Naive thymus-derived CD4-positive, alpha-beta T cell (primary cell): Measurements from ENCODE around the gene TSPAN18. TPM values are rescaled to one million over a fixed set of nuclear protein-coding genes. Genes with fewer than 3 reads are reported as not detected.

Experiments
- ATAC-seq: fragments of 150-1000 bp; cut with Tn5 transposase; 2 replicates; pipeline ENCODE4 v1.10.0; 2021; ENCODE audit warnings: mild to moderate bottlenecking, moderate library complexity
- CTCF ChIA-PET: fragments of 350-600 bp; sonication (Branson Sonifier 250); formaldehyde crosslinking; loops from one replicate; lab custom pipeline; 2021; ENCODE audit warnings: antibody characterized with exemption; lab: Charles Lee
- POLR2A ChIA-PET: fragments of 350-600 bp; sonication (Branson Sonifier 250); formaldehyde crosslinking; loops from one replicate; lab custom pipeline; 2021; ENCODE audit warnings: antibody characterized with exemption, inconsistent platforms; lab: Charles Lee
- DNase-seq, 9 donors: peaks; one replicate each; pipeline versions ENCODE4 v3.0.0 to v3.0.0-alpha.2; 2020 to 2022; ENCODE audit warnings: mixed read lengths in 1 of 9
- H3K27ac ChIP-seq: one replicate; pipeline ENCODE4 v1.7.0; 2013; ENCODE audit warnings: mild to moderate bottlenecking, low read depth, low read length, moderate library complexity
- H3K27me3 ChIP-seq, 2 donors: one replicate each; pipeline ENCODE4 v1.7.0; 2013; ENCODE audit warnings: low read length in 2 of 2, mild to moderate bottlenecking in 2 of 2, moderate library complexity in 2 of 2; ENCODE audit not compliant: control insufficient read depth in 2 of 2, insufficient read depth in 2 of 2
- H3K36me3 ChIP-seq, 3 experiments: 1 replicate in 2 of 3; 2 replicates in 1 of 3; pipeline ENCODE4 v1.7.0; 2013; ENCODE audit warnings: low read length in 3 of 3, mild to moderate bottlenecking in 3 of 3, moderate library complexity in 1 of 3; ENCODE audit not compliant: insufficient read depth in 3 of 3, control insufficient read depth in 2 of 3
- H3K4me1 ChIP-seq, 2 donors: one replicate each; pipeline ENCODE4 v1.7.0; 2013; ENCODE audit warnings: low read length in 2 of 2, mild to moderate bottlenecking in 2 of 2, moderate library complexity in 1 of 2; ENCODE audit not compliant: control insufficient read depth in 2 of 2, insufficient read depth in 2 of 2
- H3K4me3 ChIP-seq: 2 replicates; pipeline ENCODE4 v1.7.0; 2013; ENCODE audit warnings: mild to moderate bottlenecking, low read length
- H3K9me3 ChIP-seq, 3 experiments: 1 replicate in 2 of 3; 2 replicates in 1 of 3; pipeline ENCODE4 v1.7.0; 2013; ENCODE audit warnings: low read length in 3 of 3; ENCODE audit not compliant: control insufficient read depth in 2 of 3
- H3K27ac Mint-ChIP-seq, 9 donors: one replicate each; pipeline ENCODE4 v1.8.0; 2020 to 2022; ENCODE audit warnings: mixed read lengths in 9 of 9, mild to moderate bottlenecking in 8 of 9, moderate library complexity in 5 of 9, inconsistent platforms in 2 of 9
- H3K27me3 Mint-ChIP-seq, 5 donors: one replicate each; pipeline ENCODE4 v1.8.0; 2021 to 2022; ENCODE audit warnings: mixed read lengths in 5 of 5, mild to moderate bottlenecking in 1 of 5
- H3K36me3 Mint-ChIP-seq, 5 donors: one replicate each; pipeline ENCODE4 v1.8.0; 2020 to 2022; ENCODE audit warnings: mixed read lengths in 5 of 5, mild to moderate bottlenecking in 3 of 5, inconsistent platforms in 1 of 5
- H3K4me1 Mint-ChIP-seq, 7 donors: one replicate each; pipeline ENCODE4 v1.8.0; 2020 to 2022; ENCODE audit warnings: mixed read lengths in 7 of 7, mild to moderate bottlenecking in 3 of 7, inconsistent platforms in 1 of 7
- H3K4me3 Mint-ChIP-seq, 10 donors: one replicate each; pipeline ENCODE4 v1.8.0; 2020 to 2022; ENCODE audit warnings: mild to moderate bottlenecking in 10 of 10, mixed read lengths in 10 of 10, moderate library complexity in 6 of 10, inconsistent platforms in 2 of 10
- H3K9me3 Mint-ChIP-seq, 11 donors: one replicate each; pipeline ENCODE4 v1.8.0; 2020 to 2022; ENCODE audit warnings: mixed read lengths in 11 of 11, mild to moderate bottlenecking in 4 of 11, inconsistent platforms in 1 of 11, moderate library complexity in 1 of 11
- intact Hi-C, 2 donors: fragments of 100-400 bp; cut with micrococcal nuclease; formaldehyde crosslinking; loops; one replicate each; pipeline ENCODE4 v1.15.1; 2023
- polyA plus RNA-seq, 2 donors: library from polyadenylated mRNA; unstranded; fragments of 300-500 nt; fragmentation: Illumina TruSeq; gene quantifications; one replicate each; pipeline ENCODE4 v1.2.3, GENCODE V29; 2021
- total RNA-seq, 6 experiments: library from RNA in 5 of 6; stranded (reverse) in 5 of 6; gene quantifications; 1 replicate in 5 of 6; 2 replicates in 1 of 6; pipeline ENCODE4 v1.2.3 and lab custom pipeline; 2021 to 2026

TSPAN18 gene
- total and polyA plus RNA-seq, 7 experiments from 2014 or later: 8.8 to 57.0 (median 21.7) TPM

DNA sequence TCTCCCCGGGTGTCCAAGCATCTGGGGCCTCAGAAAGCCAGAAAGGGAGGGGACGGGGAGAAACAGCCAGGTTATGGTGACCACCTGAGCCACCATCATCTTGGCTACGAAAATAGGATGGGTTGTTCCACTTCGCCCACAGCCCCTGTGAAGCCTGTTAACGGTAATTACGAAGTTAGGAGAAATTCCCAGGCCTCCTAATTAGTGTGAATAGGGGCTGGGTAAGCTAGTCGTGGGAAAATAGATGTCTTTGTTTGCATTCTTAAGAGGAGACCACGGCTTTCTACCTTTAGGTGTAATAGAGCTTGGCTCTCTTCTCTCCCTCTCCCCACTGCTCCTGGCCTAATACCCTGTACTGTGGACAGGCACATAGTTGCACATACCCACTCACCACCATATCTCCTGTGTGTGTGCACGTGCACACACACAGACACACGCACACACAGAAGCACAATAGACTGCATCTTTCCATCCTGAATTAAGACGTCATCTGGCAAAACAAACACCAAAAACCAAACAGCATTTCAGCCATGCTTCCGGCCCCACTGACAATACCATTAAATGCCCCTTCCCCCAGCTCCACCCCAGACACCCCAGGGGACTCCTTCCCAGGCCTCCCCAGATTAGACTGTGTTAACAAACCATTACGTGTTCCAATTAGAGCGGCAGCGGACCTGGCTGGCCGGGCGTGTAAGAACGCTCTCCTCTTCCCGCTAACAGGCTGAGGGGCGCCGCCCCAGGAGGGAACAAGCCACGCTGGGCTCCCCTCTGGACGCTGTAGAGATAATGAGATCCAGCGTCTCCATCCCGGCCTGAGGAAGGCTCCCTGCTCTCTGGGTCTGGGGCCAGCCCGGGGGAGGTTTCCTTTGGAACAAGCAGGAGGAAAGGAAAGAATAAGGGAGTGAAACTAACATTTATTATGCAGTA is 151.1 kb downstream of the TSPAN18 start:
- no peaks in the 10 kb centered on the region for H3K9me3 ChIP-seq
- H3K9me3 Mint-ChIP-seq: no peaks in the 10 kb centered on the region
- intact Hi-C loops: no loop called here
- peaks cover 0 to 20% (median 0%) of the 10 kb centered on the region in 3 experiments for H3K36me3 ChIP-seq
- no peaks in the 10 kb centered on the region for H3K27me3 Mint-ChIP-seq
- no peaks in the 10 kb centered on the region for H3K27me3 ChIP-seq
- ATAC-seq: no peak
- H3K4me1 ChIP-seq: no peaks in the 10 kb centered on the region
- H3K4me3 ChIP-seq: no peak overlapping the region
- no peak overlapping the region for H3K4me3 Mint-ChIP-seq
- ChIA-PET CTCF (no interaction called here), POLR2A (no interaction called here)
- no peak overlapping the region for H3K27ac Mint-ChIP-seq
- no peak overlapping the region for H3K27ac ChIP-seq
- peaks cover 0 to 5% (median 0%) of the 10 kb centered on the region in 7 donors for H3K4me1 Mint-ChIP-seq
- H3K36me3 Mint-ChIP-seq: peaks cover 0 to 5% (median 4%) of the 10 kb centered on the region in 5 donors
- no peak for DNase-seq

DNA sequence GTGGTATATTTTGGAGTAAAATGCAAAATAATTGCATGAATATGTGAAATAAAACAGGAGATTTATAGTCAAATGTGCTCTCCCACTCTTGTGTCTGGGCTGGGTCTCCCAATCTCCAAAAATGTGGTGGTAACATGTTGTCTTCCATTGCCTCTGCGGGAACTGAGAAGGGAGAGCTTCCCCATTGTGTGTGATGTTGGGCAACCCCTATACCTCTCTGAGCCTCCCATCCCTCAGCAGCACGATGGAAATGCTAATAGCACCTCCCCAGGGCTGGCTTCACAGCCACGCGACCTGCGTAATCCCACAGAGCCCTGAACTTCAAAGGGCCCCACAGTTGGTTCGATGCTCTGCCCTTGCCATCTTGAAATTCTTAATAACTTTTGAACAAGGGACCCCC is 151.9 kb downstream of the TSPAN18 start:
- intact Hi-C loops: no loop called here
- H3K27me3 Mint-ChIP-seq: no peaks in the 10 kb centered on the region
- CTCF ChIA-PET: no interaction called here
- H3K4me1 ChIP-seq: no peaks in the 10 kb centered on the region
- no peaks in the 10 kb centered on the region for H3K27me3 ChIP-seq
- no peaks in the 10 kb centered on the region for H3K9me3 Mint-ChIP-seq
- H3K27ac ChIP-seq: no peak overlapping the region
- POLR2A ChIA-PET: no interaction called here
- no peak for ATAC-seq
- H3K36me3 ChIP-seq: peaks cover 0 to 20% (median 0%) of the 10 kb centered on the region in 3 experiments
- H3K4me3 Mint-ChIP-seq: no peak overlapping the region
- H3K27ac Mint-ChIP-seq: no peak overlapping the region
- no peak for DNase-seq
- peaks cover 0 to 9% (median 6%) of the 10 kb centered on the region in 5 donors for H3K36me3 Mint-ChIP-seq
- H3K4me1 Mint-ChIP-seq: peaks cover 0 to 5% (median 0%) of the 10 kb centered on the region in 7 donors
- H3K4me3 ChIP-seq: no peak overlapping the region
- H3K9me3 ChIP-seq: no peaks in the 10 kb centered on the region

DNA sequence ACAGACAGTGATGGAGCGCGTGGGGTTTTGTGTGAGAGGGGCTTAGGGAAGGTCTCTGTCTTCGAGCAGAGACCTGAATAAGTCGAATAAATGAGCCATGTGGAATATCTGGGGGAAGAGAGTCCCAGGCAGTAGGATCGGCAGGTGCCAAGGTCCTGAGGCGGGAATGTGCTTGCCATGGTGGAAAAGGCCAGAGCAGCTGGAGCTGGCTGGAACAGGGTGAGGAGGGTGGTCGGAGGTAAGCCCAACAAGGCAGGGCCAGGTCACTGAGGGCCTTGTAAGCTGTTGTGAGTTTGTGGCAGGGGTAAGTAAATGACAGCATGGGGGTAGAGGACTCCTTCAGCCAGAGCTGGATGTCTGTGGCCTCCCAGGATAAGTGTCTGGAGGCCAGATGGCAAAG is 152.7 kb downstream of the TSPAN18 start:
- ATAC-seq: no peak
- H3K36me3 Mint-ChIP-seq: peaks cover 0 to 9% (median 7%) of the 10 kb centered on the region in 5 donors

DNA sequence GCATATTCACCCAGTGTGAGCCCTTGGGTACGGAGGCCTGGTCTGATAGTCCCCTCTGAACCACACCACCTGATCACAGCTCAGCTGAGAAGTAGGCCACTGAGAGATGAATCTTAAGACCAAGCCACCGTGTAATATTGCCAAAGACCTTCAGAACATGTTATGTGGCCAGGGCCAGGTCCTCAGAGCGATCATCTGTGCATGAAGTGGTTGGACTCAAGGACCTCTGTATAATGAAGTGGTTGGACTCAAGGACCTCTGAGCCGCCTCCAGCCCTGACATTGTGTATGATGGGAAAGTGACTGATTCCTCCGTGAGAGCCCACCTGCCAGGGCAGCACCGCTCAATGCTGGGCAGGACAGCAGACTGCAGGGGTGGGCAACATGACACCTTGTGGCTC is 153.7 kb downstream of the TSPAN18 start:
- ChIA-PET POLR2A (no interaction called here), CTCF (no interaction called here)
- Mint-ChIP-seq H3K27me3 (no peaks in the 10 kb centered on the region), H3K9me3 (no peaks in the 10 kb centered on the region), H3K36me3 (peaks cover 0 to 13% (median 7%) of the 10 kb centered on the region in 5 donors), H3K4me3 (no peak overlapping the region), H3K4me1 (peaks cover 0 to 5% (median 0%) of the 10 kb centered on the region in 7 donors), H3K27ac (no peak overlapping the region)
- no peak for ATAC-seq
- H3K27me3 ChIP-seq: no peaks in the 10 kb centered on the region
- H3K4me1 ChIP-seq: no peaks in the 10 kb centered on the region
- H3K9me3 ChIP-seq: no peaks in the 10 kb centered on the region
- H3K27ac ChIP-seq: no peak overlapping the region
- no peak for DNase-seq
- intact Hi-C loops: no loop called here
- H3K4me3 ChIP-seq: no peak overlapping the region
- H3K36me3 ChIP-seq: peaks cover 0 to 15% (median 0%) of the 10 kb centered on the region in 3 experiments

More for the DNA sequence above, 152.7 kb downstream of the TSPAN18 start:
- H3K9me3 Mint-ChIP-seq: no peaks in the 10 kb centered on the region
- H3K27me3 Mint-ChIP-seq: no peaks in the 10 kb centered on the region
- ChIA-PET POLR2A (no interaction called here), CTCF (no interaction called here)
- DNase-seq: no peak
- no peak overlapping the region for H3K27ac Mint-ChIP-seq
- Histone ChIP-seq H3K27ac (no peak overlapping the region), H3K27me3 (no peaks in the 10 kb centered on the region), H3K4me3 (no peak overlapping the region), H3K9me3 (no peaks in the 10 kb centered on the region), H3K4me1 (no peaks in the 10 kb centered on the region), H3K36me3 (peaks cover 0 to 20% (median 0%) of the 10 kb centered on the region in 3 experiments)
- peaks cover 0 to 5% (median 0%) of the 10 kb centered on the region in 7 donors for H3K4me1 Mint-ChIP-seq
- intact Hi-C loops: no loop called here
- H3K4me3 Mint-ChIP-seq: no peak overlapping the region

DNA sequence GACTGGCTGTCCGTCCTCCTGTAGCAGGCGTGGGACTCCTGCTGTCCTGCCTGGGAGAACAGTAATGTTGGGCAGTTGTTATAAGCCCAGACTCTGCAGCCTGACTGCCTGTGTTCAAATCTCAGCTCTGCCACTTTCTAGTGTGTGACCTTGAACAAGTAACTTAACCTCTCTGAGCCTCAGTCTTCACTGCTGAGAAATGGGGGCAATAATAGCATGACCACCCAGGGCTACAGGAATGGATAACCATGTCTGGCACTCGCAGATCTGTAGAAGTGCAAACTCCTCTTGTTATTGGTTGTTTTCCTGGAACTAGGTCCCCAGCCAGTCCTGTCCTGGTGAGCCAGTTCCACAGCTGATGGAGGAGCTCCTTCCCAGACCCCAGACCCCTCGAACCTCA is 154.2 kb downstream of the TSPAN18 start:
- no peaks in the 10 kb centered on the region for H3K9me3 Mint-ChIP-seq
- H3K27me3 ChIP-seq: no peaks in the 10 kb centered on the region
- ChIA-PET POLR2A (no interaction called here), CTCF (no interaction called here)
- peaks cover 0 to 5% (median 0%) of the 10 kb centered on the region in 7 donors for H3K4me1 Mint-ChIP-seq
- DNase-seq (no peak), ATAC-seq (no peak)
- H3K4me1 ChIP-seq: no peaks in the 10 kb centered on the region
- H3K4me3 Mint-ChIP-seq: no peak overlapping the region
- no peaks in the 10 kb centered on the region for H3K27me3 Mint-ChIP-seq
- H3K27ac ChIP-seq: no peak overlapping the region
- peaks cover 0 to 18% (median 7%) of the 10 kb centered on the region in 5 donors for H3K36me3 Mint-ChIP-seq
- no peak overlapping the region for H3K27ac Mint-ChIP-seq
- H3K4me3 ChIP-seq: no peak overlapping the region
- H3K36me3 ChIP-seq: peaks cover 0 to 15% (median 0%) of the 10 kb centered on the region in 3 experiments
- intact Hi-C loops: no loop called here
- H3K9me3 ChIP-seq: no peaks in the 10 kb centered on the region

DNA sequence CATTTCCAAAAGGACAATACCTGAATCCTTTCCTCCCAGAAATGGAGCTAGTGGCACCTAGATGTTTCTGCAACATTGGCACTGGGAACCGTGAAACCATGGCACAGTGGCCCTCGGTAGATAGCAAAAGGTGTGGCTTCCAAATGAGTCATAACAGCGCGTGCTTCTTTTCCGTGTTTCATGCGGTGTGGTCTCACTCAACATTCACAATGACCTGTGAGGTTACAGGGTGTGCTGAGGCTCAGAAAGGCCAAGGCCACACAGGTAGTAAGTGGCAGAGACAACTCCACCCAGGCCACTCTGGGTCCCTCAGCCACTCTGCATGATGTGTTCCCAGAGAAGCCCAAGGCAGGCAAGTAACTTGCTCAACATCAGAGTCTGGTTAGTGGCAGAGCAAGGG is 156.5 kb downstream of the TSPAN18 start:
- CTCF ChIA-PET: no interaction called here
- Histone ChIP-seq H3K27me3 (no peaks in the 10 kb centered on the region), H3K27ac (no peak overlapping the region), H3K4me1 (no peaks in the 10 kb centered on the region), H3K9me3 (no peaks in the 10 kb centered on the region), H3K4me3 (no peak overlapping the region), H3K36me3 (peaks cover 0 to 15% (median 0%) of the 10 kb centered on the region in 3 experiments)
- DNase-seq (no peak), ATAC-seq (no peak)
- Mint-ChIP-seq H3K27me3 (no peaks in the 10 kb centered on the region), H3K4me1 (peaks cover 0 to 7% (median 3%) of the 10 kb centered on the region in 7 donors), H3K9me3 (no peaks in the 10 kb centered on the region), H3K36me3 (peaks cover 0 to 25% (median 7%) of the 10 kb centered on the region in 5 donors), H3K27ac (peak overlapping the region in 2 of 9 donors; percentile 12 to 34), H3K4me3 (no peak overlapping the region)
- intact Hi-C loops: no loop called here
- POLR2A ChIA-PET: no interaction called here
